Left colon (tissue), 2 donors: ENCODE results near the gene ROCK2. TPM values are rescaled to one million over a fixed set of nuclear protein-coding genes. Genes with fewer than 3 reads are reported as not detected.
"Not testable (repeated sequence)": the region's sequence is repeated elsewhere in the genome, so short reads cannot be mapped to it uniquely, and the experiment has no call there.

Experiments
- ATAC-seq: fragments of 200-7000 bp; cut with Tn5 transposase; one replicate; pipeline ENCODE4 v1.9.1; 2020; ENCODE audit warnings: mild to moderate bottlenecking, moderate library complexity
- DNase-seq, 2 donors: peaks; one replicate each; pipeline ENCODE4 v3.0.0-alpha.2; 2020
- intact Hi-C, 2 donors: fragments of 100-400 bp; cut with DNase I in 1 of 2; cut with micrococcal nuclease in 1 of 2; formaldehyde crosslinking; loops; one replicate each; pipeline versions ENCODE4 v1.11.2 to v1.14.0; 2022; cut with DNase I, micrococcal nuclease
- total RNA-seq, 2 donors: library from RNA; stranded (reverse); fragmentation: NEBNext Ultra II Directional; extraction: Animal tissue kit (Norgen Biotek cat#: 25700); gene quantifications; one replicate each; pipeline ENCODE4 v1.2.1, GENCODE V29; 2021
- donor health status: DM: no; HTN: no; CAD: no.
- donor health status: DM: yes; HTN: yes; CAD: no.

The ROCK2 gene
- total RNA-seq, 2 donors from 2014 or later = 78.4 to 90.9 TPM

DNA sequence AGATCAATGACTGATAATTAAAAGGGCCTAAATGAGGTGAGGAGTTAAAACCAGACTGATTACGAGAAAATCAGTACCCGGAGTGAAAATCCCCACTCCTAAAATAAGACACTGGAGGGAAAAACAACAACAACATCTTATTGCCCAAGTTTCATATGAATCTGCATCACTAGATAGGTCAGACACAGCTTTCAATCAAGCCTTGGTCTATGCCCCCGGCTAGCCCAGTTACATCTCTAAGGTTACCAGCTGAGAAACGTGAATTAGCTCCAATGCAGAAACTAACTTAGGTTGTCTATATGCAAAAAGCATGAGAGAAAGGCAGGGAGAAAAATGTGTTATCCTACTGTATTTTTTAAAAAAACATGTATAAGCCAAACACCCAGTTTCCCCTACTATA, 53.7 kb downstream of the ROCK2 start:
- intact Hi-C loops = no loop called here
- no peak for ATAC-seq
- DNase-seq = no peak

DNA sequence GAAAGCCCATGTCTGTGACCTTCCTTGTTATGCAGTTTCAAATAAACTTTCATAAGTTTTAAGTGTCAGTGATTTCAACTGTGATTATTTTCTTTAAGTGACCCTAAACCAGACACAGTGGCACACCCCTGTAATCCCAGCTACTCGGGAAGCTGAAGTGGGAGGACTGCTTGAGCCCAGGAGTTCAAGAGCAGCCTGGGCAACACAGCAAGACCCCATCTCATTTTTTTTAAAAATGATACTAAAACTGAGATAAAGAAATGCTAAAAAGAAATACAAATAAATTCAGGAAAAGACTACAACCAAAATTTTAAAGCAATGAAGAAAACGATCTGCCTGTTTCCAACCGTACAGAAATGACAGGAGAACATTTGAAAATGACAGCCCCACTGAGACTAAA, 54.2 kb downstream of the ROCK2 start:
- no peak for DNase-seq
- intact Hi-C loops = no loop called here

DNA sequence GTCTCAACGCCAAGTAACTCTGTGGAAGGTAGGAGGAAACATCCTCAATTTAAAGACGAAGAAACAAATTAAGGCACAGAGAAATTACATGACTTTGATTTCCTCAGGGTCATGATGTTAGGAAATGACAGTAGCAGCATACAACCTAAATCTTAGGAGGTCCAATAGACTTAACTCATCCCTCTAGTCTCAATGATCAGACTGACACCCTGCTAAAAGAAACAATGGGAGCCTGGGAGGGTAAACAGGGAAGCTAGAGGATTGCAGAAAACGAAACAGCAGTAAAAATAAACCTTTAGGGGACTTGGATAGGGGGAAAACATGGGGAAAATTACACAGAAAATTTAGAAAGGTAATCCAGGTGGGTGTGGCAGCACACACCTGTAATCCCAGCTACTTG, 56.0 kb downstream of the ROCK2 start:
- DNase-seq = no peak
- intact Hi-C loops = no loop called here
- ATAC-seq = no peak

More for the DNA sequence above, 54.2 kb downstream of the ROCK2 start:
- no peak for ATAC-seq

DNA sequence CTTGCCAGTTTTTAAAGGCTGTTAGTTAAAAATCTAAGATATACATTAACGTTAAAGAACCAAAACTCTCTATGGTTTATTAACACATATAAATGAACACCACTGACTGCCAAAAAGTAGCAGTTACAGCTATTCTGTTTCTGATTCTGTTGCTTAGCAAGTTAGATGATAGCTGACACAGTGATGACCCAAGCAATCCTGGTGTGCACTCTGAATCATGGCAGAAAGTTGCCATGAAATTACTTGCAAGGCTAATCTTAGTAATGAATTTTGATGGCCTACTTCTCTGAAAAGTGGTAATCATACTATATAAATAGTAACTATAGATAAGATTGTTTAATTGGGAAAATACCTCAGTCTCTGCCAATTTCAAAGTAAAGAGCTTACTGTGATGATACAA, 57.7 kb downstream of the ROCK2 start:
- ATAC-seq = no peak
- intact Hi-C loops = no loop called here
- no peak for DNase-seq

DNA sequence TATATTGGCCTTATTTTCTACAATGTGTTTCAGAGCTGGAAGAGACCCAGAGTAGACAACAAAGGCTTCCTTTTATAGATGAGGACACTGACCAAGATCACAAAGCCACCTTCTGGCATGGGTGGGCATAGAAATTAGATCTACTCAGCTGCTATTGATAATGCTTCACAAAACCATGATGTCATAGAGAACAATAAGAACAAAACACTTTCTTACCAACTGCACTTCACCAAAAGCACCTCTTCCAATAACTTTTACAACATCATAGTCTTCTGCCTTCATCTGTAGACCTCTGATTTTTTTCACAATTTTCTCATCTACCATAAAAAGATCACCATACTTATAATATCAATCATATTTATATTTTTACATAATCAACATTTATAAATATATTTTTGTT, 58.1 kb downstream of the ROCK2 start:
- ATAC-seq (no peak), DNase-seq (no peak)
- intact Hi-C loops = no loop called here

DNA sequence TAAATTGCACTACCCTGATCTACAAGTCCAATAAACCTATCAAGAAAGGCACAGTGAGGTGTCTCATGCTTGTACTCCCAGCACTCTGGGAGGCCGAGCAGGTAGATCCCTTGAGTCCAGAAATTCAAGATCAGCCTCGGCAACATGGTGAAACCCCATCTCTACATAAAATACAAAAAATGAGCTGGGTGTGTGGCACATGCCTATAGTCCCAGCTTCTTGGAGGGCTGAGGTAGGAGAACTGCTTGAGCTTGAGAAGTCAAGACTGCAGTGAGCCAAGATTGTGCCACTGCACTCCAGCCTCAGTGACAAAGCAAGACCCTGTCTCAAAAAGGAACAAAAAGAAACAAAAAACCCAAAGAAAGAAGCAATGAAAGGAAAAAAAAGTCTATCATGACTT, 58.9 kb downstream of the ROCK2 start:
- ATAC-seq = no peak
- DNase-seq = no peak
- intact Hi-C loops = no loop called here

DNA sequence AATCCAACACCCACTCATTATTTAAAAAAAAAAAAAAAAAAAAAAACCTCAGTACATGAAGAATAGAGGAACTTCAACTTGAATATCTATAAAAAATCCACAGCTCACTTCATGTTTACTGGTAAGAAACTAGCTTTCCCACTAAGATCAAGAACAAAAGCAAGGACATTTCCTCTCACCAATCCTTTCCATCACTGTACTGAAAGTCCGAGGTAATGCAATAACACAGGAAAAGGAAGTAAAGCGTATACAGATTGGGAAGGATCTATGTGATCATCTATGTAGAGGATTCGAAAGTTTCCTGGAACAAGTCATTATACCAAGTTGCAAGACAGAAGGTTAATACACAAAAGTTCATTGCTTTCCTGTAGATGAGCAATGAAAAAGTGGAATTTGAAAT, 63.2 kb downstream of the ROCK2 start:
- no peak for DNase-seq
- intact Hi-C loops = no loop called here
- no peak for ATAC-seq

DNA sequence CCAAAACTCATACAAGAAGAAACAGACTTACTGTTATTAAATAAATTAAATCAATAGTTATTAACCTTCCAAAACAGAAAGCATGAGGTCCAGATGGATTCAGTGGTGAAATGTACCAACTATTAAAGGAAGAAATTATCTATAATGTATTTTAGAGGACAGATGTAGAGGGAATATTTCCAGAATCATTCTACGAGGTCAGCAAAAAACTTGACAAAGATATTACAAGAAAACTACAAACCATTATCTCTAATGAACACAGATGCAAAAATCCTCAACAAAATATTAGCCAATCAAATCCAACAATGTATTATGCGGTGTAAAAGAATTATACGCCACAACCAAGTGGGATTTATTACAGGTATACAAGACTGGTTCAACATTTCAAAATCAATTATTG, 63.7 kb downstream of the ROCK2 start:
- ATAC-seq = no peak

DNA sequence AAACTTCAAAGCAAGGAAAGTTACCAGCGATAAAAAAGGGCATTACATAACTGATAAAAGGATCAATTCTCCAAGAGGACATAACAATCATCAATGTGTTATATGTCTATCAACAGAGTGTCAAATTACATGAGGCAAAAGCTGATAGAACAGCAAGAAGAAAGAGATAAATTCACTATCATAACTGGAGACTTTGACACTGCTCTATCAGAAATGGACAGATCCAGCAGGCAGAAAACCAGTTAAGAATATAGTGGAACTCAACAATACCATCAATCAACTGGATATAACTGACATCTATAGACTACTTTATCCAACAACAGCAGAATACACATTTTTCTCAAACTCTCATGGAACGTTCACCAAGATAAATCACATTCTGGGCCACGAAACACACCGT, 65.0 kb downstream of the ROCK2 start:
- ATAC-seq = no peak
- no peak for DNase-seq
- intact Hi-C loops = no loop called here

More for the DNA sequence above, 63.7 kb downstream of the ROCK2 start:
- DNase-seq = no peak
- intact Hi-C loops = no loop called here

DNA sequence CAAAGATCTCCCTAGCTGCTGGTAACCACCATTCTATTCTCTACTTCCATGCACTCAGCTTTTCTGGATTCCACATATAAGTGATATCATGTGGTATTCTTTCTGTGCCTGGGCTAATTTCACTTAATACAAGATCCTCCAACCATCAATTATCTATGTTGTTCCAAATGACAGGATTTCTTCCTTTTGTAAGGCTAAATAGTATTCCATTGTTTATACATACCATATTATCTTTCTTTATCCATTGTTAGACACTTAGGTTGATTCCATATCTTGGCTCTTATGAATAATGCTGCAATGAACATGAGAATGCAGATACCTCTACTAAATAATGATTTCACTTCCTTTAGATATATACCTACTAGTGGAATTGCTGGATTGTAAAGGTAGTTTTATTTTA, 66.2 kb downstream of the ROCK2 start:
- DNase-seq (no peak), ATAC-seq (no peak)
- intact Hi-C loops = no loop called here

DNA sequence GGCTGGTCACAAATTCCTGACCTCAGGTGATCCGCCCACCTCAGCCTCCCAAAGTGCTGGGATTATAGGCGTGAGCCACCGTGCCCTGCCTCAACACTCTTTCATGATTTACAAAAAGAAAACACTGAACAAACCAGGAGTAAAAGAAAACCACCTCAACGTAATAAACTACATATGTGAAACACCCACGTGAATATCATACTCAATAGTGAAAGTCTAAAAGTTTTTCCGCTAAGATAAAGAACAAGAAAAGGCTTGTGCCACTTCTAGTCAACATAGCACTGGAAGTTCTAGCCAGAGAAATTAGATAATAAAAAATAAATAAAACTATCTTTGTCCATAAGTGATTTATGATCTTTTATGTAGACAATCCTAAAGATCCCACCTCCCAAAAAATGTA, 68.5 kb downstream of the ROCK2 start:
- DNase-seq = no peak
- ATAC-seq = no peak
- intact Hi-C loops = no loop called here

DNA sequence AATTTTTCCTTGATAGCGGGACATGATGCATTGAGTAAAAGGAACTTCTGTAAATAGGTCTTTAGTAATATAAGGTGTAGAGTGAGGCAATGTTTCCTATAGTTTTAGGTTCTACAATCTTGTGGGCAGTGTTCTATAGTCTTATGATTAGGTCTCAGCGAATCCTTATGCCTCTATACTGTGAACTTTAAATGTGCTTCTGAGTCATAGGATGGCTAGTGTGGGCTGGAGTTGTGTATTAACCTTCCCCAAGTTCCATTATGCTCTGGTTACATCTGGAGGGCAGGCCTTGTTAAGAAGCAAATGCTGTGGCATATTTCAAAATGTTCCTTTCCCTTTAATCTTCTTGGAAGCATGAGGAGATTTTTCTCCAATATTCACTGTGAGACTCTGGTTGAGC, 73.5 kb downstream of the ROCK2 start:
- intact Hi-C loops = no loop called here
- ATAC-seq = no peak
- DNase-seq = no peak

DNA sequence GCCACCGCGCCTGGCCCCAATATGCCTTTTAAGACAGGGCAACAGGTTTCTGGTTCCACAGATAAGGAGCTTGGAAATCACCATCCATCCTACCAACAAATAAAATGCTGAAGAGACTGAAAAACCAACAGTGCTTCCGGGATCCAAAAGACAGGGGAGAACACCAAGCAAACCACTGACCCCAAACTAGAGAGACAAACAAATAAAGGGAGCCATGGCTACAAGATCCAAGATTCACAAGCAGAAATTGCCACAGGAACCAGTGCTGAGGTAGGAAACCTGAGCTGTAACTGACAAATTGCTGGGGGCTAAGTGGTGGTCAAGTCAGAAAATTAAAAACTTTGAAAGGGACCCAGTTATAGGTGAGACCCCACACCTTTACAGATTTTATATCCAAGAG, 76.5 kb downstream of the ROCK2 start:
- DNase-seq = no peak
- ATAC-seq = no peak
- intact Hi-C loops = no loop called here

DNA sequence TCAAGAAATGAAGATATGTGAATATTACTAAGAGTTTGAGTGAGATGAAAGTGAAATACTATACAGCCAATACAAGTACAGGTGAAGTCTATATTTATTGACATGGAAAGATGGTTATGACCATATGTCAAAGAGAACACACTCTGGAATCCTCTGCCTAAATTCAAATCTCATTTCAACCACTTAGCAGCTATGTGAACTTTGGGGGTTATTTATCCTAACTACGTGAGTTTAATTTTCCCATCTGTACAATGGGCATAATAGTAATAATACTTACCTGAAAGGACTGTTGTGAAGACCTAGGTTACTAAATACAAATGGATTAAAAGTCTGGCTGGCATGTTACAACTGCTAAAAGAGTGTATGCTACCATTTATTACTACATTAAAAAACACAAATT, 79.6 kb downstream of the ROCK2 start:
- DNase-seq (no peak), ATAC-seq (no peak)

DNA sequence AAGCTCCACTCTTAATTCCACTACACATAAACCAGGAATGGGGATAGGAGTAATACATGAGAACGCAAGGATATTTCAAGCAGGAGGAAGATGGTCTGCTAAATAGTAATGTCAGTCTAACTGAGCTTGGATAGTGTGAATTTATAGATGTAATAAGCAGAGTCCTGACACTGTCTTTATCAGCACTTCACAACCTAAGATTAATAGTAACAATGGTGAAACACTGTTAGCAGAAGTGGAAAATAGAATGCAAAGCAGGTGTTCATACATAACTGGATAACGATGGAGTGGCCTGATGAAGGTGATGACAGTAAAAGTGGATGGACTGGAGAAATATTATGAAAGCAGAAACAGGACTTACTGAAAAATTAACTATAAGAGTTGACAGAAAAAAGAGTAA, 80.4 kb downstream of the ROCK2 start:
- intact Hi-C loops = no loop called here
- DNase-seq (no peak), ATAC-seq (no peak)

More for the DNA sequence above, 79.6 kb downstream of the ROCK2 start:
- intact Hi-C loops = no loop called here

DNA sequence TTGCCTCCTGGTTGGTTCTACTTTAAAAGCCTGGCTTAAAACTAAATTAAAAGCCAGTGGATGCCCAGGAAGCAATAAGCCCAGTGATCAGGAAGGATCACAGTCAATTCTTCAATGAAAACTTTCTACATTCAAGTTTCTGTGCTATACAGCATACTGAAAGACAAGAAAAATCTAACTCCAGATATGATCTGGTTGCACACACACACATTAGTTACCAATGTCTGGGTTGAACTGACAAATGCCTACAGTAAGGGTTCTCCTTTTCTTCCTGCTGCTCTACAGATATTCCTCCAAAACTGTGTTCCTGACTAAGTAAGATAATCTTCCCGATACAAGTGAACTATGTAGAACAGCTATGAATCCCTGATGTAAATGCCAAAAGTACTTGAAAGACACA, 81.3 kb downstream of the ROCK2 start:
- no peak for ATAC-seq
- no peak for DNase-seq

DNA sequence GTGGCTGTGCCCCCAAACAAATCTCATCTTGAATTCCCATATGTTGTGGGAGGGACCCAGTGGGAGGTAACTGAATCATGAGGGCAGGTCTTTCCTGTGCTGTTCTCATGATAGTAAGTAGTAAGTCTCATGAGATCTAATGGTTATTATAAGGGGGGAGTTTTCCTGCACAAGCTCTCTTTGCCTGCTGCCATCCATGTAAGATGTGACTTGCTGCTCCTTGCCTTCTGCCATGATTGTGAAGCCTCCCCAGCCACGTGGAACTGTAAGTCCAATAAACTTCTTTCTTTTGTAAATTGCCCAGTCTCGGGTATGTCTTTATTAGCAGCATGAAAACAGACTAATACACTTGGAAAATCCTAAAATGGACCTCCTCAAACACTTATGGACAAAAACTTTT, 82.0 kb downstream of the ROCK2 start:
- ATAC-seq, DNase-seq, intact Hi-C loops: not testable (repeated sequence)

More for the DNA sequence above, 81.3 kb downstream of the ROCK2 start:
- intact Hi-C loops = no loop called here

DNA sequence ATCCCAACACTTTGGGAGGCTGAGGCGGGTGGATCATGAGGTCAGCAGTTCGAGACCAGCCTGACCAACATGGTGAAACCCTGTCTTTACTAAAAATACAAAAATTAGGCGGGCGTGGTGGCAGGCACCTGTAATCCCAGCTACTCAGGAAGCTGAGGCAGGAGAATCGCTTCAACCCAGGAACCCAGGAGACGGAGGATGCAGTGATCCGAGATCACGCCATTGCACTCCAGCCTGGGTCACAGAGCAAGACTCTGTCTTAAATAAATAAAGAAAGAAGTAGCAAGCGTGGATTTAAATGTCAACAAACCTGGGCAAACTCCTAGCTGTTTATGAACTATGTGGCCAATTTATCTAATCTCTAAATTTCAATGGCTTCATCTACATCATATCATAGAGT, 82.9 kb downstream of the ROCK2 start:
- DNase-seq, ATAC-seq, intact Hi-C loops: not testable (repeated sequence)

DNA sequence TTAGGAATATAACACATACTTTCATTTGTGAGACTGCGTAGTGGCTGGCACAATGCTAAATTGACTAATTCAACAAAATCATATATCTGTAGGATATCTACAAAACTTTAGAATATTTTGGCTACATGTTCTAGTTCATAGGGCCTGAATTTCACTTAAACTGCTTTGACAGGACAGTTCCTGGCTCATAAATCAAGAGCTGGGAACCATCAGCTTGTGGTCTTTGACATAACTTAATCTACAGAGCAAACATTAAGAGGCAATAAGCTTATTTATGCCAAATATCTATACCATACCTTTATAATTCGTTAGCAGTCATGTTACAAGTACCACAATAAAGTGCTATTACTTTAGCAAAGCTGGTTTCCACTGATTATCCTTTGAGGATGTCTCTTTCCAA, 83.5 kb downstream of the ROCK2 start:
- DNase-seq (no peak), ATAC-seq (no peak)
- intact Hi-C loops = no loop called here

DNA sequence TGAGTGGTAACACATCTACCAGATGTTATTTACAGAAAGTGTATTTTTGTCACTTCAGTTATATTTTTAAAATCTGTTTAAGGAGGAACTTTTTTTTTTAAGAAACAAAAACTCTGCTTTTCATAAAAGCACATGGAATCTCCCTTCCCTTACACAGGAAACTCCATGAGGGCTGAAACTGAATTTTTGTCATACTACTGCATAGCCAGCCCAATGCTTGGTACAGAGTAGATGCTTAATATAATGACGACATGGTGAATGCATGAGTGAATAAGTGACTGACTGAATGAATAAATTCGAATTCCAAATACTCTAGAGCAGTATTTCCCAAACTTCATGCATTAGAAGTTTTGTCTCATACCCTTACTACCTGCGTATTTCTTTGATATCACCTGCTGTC, 86.5 kb downstream of the ROCK2 start:
- intact Hi-C loops = no loop called here
- ATAC-seq (no peak), DNase-seq (no peak)

DNA sequence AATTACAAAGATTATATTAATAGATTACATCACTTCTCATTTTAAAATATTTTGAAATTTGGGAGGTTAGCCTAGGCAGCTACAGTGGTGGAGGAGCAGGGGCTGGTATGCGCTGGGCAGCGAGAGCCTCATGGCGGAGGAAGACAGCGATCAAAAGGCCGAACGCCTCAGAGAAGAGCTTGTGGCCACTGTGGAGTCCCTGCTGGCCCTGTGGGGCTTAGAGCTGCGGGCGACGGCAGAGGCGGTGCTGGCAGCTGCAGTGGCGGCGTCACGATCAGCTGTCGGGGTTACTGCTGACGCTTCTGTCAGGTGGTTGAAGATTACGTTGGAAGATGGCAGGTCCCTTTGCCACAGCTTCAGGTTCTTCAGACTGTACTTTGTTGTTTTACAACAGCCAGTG, 87.4 kb downstream of the ROCK2 start:
- no peak for ATAC-seq
- intact Hi-C loops = no loop called here
- no peak for DNase-seq

DNA sequence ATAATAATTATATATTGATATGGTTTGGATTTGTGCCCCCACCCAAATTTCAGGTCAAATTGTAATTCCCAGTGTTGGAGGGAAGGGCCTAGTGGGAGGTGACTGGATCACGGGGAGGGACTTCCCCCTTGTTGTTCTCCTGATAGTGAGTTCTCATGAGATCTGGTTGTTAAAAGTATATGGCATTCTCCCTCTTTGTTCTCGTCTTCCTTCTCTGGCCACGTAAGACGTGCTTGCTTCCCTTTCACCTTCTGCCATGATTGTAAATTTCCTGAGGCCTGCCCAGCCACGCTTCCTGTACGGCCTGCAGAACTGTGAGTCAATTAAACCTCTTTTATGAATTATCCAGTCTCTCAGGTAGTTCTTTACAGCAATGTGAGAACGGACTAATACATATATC, 88.3 kb downstream of the ROCK2 start:
- intact Hi-C loops = no loop called here
- DNase-seq (no peak), ATAC-seq (no peak)
